Liver (tissue), 9 donors: ENCODE results near the gene PPARD. TPM values are rescaled to one million over a fixed set of nuclear protein-coding genes. Genes with fewer than 3 reads are reported as not detected.

Experiments used
- DNase-seq: peaks from one replicate; pipeline ENCODE4 v3.0.0-alpha.2; 2017; ENCODE audit warnings: low spot score
- H3K27ac ChIP-seq, 2 donors: one replicate each; pipeline ENCODE4 v1.7.0; 2013; ENCODE audit warnings: inconsistent platforms in 2 of 2, low read length in 2 of 2, control low read depth in 1 of 2, low read depth in 1 of 2, mild to moderate bottlenecking in 1 of 2
- H3K27me3 ChIP-seq, 4 donors: one replicate each; pipeline versions ENCODE4 v1.6.1 to v1.7.0; 2013; ENCODE audit warnings: low read length in 3 of 4, inconsistent platforms in 1 of 4, mild to moderate bottlenecking in 1 of 4, moderate library complexity in 1 of 4; ENCODE audit not compliant: control insufficient read depth in 4 of 4, insufficient read depth in 4 of 4
- H3K36me3 ChIP-seq, 4 donors: one replicate each; pipeline versions ENCODE4 v1.6.1 to v1.7.0; 2013; ENCODE audit warnings: low read length in 3 of 4, mild to moderate bottlenecking in 3 of 4, low read depth in 1 of 4, moderate library complexity in 1 of 4; ENCODE audit not compliant: control insufficient read depth in 4 of 4, insufficient read depth in 3 of 4
- H3K4me1 ChIP-seq, 4 donors: one replicate each; pipeline versions ENCODE4 v1.6.1 to v1.7.0; 2013; ENCODE audit warnings: low read length in 3 of 4, mild to moderate bottlenecking in 3 of 4, moderate library complexity in 1 of 4; ENCODE audit not compliant: control insufficient read depth in 4 of 4, insufficient read depth in 4 of 4
- H3K4me3 ChIP-seq, 3 donors: one replicate each; pipeline versions ENCODE4 v1.6.1 to v1.7.0; 2013; ENCODE audit warnings: low read length in 3 of 3, control low read depth in 1 of 3, low read depth in 1 of 3, mild to moderate bottlenecking in 1 of 3
- H3K9ac ChIP-seq, 2 donors: one replicate each; pipeline ENCODE4 v1.7.0; 2013; ENCODE audit warnings: low read length in 2 of 2, mild to moderate bottlenecking in 2 of 2, moderate library complexity in 2 of 2, control low read depth in 1 of 2, low read depth in 1 of 2
- H3K9me3 ChIP-seq, 4 donors: one replicate each; pipeline versions ENCODE4 v1.6.1 to v1.7.0; 2013; ENCODE audit warnings: low read length in 3 of 4; ENCODE audit not compliant: control insufficient read depth in 4 of 4
- CTCF ChIP-seq: fragments of 150-350 bp; IDR thresholded peaks from 2 replicates; pipeline ENCODE4 v1.5.1; 2017; ENCODE audit warnings: improper control_type of control experiment, low read depth, low read length; ENCODE audit not compliant: missing input control
- EGR1 ChIP-seq, 2 donors: IDR thresholded peaks; 2 replicates each; pipeline ENCODE4 v1.6.1; 2016 to 2018; ENCODE audit warnings: antibody characterized with exemption in 2 of 2, low read depth in 2 of 2
- FOXA2 ChIP-seq: IDR thresholded peaks from 2 replicates; pipeline ENCODE4 v1.6.1; 2016; ENCODE audit warnings: antibody characterized with exemption
- GABPA ChIP-seq, 2 donors: IDR thresholded peaks in 1 of 2; conservative IDR thresholded peaks in 1 of 2; 2 replicates each; pipeline ENCODE4 v1.6.1; 2016; ENCODE audit warnings: antibody characterized with exemption in 2 of 2, mild to moderate bottlenecking in 1 of 2, moderate library complexity in 1 of 2
- HNF4G ChIP-seq: IDR thresholded peaks from 2 replicates; pipeline ENCODE4 v1.6.1; 2016; ENCODE audit warnings: antibody characterized with exemption
- JUND ChIP-seq, 2 donors: IDR thresholded peaks; 2 replicates each; pipeline ENCODE4 v1.6.1; 2016; ENCODE audit warnings: antibody characterized with exemption in 2 of 2
- NR2F2 ChIP-seq: IDR thresholded peaks from 2 replicates; pipeline ENCODE4 v1.6.1; 2016; ENCODE audit warnings: antibody characterized with exemption
- RAD21 ChIP-seq, 2 donors: IDR thresholded peaks; 2 replicates each; pipeline ENCODE4 v1.6.1; 2016; ENCODE audit warnings: antibody characterized with exemption in 2 of 2, mild to moderate bottlenecking in 2 of 2
- RXRA ChIP-seq, 2 donors: IDR thresholded peaks; 2 replicates each; pipeline ENCODE4 v1.6.1; 2017 to 2018; ENCODE audit warnings: antibody characterized with exemption in 2 of 2, mild to moderate bottlenecking in 1 of 2
- SP1 ChIP-seq: IDR thresholded peaks from 2 replicates; pipeline ENCODE4 v1.6.1; 2018; ENCODE audit warnings: antibody characterized with exemption, mild to moderate bottlenecking
- WGBS: extraction: QIAGEN DNeasy Blood & Tissue Kit; methylation state at CpG from one replicate; pipeline ENCODE4 v1.1.7; 2013; 5-methylcytosine and 5-hydroxymethylcytosine counted together
- polyA plus RNA-seq, 2 donors: library from polyadenylated mRNA; stranded (reverse) in 1 of 2; unstranded in 1 of 2; fragments of 200-250 nt in 1 of 2; fragments of >200 nt in 1 of 2; fragmentation: Nextera tagmentation in 1 of 2; extraction: Ambion mirVana in 1 of 2; gene quantifications; one replicate each; pipeline versions ENCODE4 v1.2.1 to v1.2.3, GENCODE V29; 2013 to 2015
- total RNA-seq, 2 donors: library from RNA; depleted of rRNA; stranded (reverse); fragments of >200 nt; gene quantifications; one replicate each; pipeline ENCODE4 v1.2.3, GENCODE V29; 2014
- TF ChIP-seq, protein P1 (sequence below): IDR thresholded peaks from 2 replicates; pipeline ENCODE4 v1.6.1; 2016; ENCODE audit warnings: antibody characterized with exemption
- TF ChIP-seq, protein P2 (sequence below): IDR thresholded peaks from 2 replicates; pipeline ENCODE4 v1.6.1; 2016; ENCODE audit warnings: antibody characterized with exemption
- donor health status: healthy.
- donor health status: healthy.
- donor health status: healthy.
- donor health status: healthy.
- donor health status: healthy.

The PPARD gene
- total and polyA plus RNA-seq, 4 donors, result 2.1 to 7.8 (median 5.1) TPM

GRCh38 chr6:35442693-35443092 lies 100.3 kb downstream of the PPARD start:
- Histone ChIP-seq H3K4me3 (no peak overlapping the region), H3K4me1 (no peaks in the 10 kb centered on the region), H3K27me3 (no peaks in the 10 kb centered on the region), H3K9ac (no peak overlapping the region), H3K9me3 (no peaks in the 10 kb centered on the region), H3K27ac (no peak overlapping the region), H3K36me3 (no peaks in the 10 kb centered on the region)
- no peak for DNase-seq
- 90% methylated on average over 5 of the region's 5 CpGs for WGBS
- TF ChIP-seq NR2F2, result no peak
- no peak for TF ChIP-seq SP1
- TF ChIP-seq, protein P1, sequence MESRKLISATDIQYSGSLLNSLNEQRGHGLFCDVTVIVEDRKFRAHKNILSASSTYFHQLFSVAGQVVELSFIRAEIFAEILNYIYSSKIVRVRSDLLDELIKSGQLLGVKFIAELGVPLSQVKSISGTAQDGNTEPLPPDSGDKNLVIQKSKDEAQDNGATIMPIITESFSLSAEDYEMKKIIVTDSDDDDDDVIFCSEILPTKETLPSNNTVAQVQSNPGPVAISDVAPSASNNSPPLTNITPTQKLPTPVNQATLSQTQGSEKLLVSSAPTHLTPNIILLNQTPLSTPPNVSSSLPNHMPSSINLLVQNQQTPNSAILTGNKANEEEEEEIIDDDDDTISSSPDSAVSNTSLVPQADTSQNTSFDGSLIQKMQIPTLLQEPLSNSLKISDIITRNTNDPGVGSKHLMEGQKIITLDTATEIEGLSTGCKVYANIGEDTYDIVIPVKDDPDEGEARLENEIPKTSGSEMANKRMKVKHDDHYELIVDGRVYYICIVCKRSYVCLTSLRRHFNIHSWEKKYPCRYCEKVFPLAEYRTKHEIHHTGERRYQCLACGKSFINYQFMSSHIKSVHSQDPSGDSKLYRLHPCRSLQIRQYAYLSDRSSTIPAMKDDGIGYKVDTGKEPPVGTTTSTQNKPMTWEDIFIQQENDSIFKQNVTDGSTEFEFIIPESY, result no peak
- no peak for TF ChIP-seq EGR1 (IDR thresholded peaks at IDR 0.05; ENCODE audit: low read depth in 2 of 2)
- no peak for TF ChIP-seq RAD21 (IDR thresholded peaks at IDR 0.05)

DNA sequence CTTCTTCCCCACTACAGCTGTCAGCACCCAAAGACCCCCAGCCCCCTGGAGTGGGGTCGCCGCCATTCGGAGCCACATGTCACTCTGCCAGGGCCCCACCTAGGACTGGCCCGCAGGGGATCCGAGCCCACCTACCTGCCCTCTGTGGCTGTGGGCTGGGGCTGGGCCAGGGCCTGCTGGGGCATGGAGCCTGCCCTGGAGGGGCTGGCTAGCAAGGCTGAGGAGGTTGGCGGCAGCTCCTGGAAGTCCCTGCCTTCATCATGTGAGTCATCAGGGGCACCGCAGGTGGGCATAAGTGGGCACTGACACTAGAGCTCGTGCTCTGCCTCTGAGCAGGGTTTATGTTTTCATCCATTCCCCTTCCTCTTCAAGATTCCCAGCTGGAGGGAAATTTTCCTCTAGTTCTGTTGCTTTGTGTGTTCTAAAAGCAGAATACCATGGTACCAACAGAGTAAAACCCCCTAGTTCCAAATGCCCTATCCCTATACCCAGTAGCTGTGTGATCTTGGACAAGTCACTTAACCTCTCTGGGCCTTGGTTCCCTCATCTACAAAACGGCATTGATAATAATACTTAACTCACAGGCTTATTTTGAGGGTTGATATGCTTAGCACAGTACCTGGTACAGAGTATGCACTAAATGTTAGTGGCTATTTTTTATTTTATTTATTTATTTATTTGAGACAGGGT lies 101.1 kb downstream of the PPARD start:
- Histone ChIP-seq H3K27ac (no peak overlapping the region), H3K36me3 (no peaks in the 10 kb centered on the region), H3K4me3 (no peak overlapping the region), H3K9ac (no peak overlapping the region), H3K9me3 (no peaks in the 10 kb centered on the region), H3K4me1 (no peaks in the 10 kb centered on the region), H3K27me3 (no peaks in the 10 kb centered on the region)
- TF ChIP-seq RXRA (IDR thresholded peaks at IDR 0.05), result no peak
- WGBS, result 92% methylated on average over 9 of the region's 9 CpGs
- DNase-seq, result no peak

- Histone ChIP-seq H3K27me3 (no peaks in the 10 kb centered on the region), H3K9ac (no peak overlapping the region), H3K27ac (no peak overlapping the region), H3K36me3 (no peaks in the 10 kb centered on the region), H3K4me1 (no peaks in the 10 kb centered on the region), H3K9me3 (no peaks in the 10 kb centered on the region), H3K4me3 (no peak overlapping the region)
- no peak for TF ChIP-seq FOXA2
- TF ChIP-seq HNF4G, result no peak
- no peak for TF ChIP-seq CTCF
- TF ChIP-seq NR2F2, result no peak
- no peak for TF ChIP-seq JUND (IDR thresholded peaks at IDR 0.05)
- no peak for TF ChIP-seq GABPA (IDR thresholded peaks at IDR 0.05 in 1 of 2, conservative IDR thresholded peaks at IDR 0.05 in 1 of 2)
- no peak for TF ChIP-seq RXRA (IDR thresholded peaks at IDR 0.05)
- TF ChIP-seq, protein P2, sequence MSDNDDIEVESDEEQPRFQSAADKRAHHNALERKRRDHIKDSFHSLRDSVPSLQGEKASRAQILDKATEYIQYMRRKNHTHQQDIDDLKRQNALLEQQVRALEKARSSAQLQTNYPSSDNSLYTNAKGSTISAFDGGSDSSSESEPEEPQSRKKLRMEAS, result no peak
- 83% methylated on average over 7 of the region's 7 CpGs for WGBS
- DNase-seq, result no peak
Observed at GRCh38 chr6:35445691-35446090, 103.3 kb downstream of the PPARD start.
